ENCODE measurements around the gene SOX6.

- TF ChIP-seq TAF1 (IDR thresholded peaks at IDR 0.05; ENCODE audit: borderline replicate concordance, insufficient read depth, low read length) = no peak
- TF ChIP-seq POLR2AphosphoS5 (IDR thresholded peaks at IDR 0.05; ENCODE audit: low read depth, low read length) = no peak
- TF ChIP-seq SIN3A (IDR thresholded peaks at IDR 0.05; ENCODE audit: borderline replicate concordance, insufficient read depth, low read length) = no peak
- TF ChIP-seq REST (IDR thresholded peaks at IDR 0.05; ENCODE audit: insufficient read depth in 1 of 2, low read depth in 2 of 2, low read length in 2 of 2) = no peak
These were observed 422.3 kb downstream of the SOX6 start for GRCh38 chr11:15933886-15934625.
